ENCODE results near the gene POSTN.

Gene POSTN, protein sequence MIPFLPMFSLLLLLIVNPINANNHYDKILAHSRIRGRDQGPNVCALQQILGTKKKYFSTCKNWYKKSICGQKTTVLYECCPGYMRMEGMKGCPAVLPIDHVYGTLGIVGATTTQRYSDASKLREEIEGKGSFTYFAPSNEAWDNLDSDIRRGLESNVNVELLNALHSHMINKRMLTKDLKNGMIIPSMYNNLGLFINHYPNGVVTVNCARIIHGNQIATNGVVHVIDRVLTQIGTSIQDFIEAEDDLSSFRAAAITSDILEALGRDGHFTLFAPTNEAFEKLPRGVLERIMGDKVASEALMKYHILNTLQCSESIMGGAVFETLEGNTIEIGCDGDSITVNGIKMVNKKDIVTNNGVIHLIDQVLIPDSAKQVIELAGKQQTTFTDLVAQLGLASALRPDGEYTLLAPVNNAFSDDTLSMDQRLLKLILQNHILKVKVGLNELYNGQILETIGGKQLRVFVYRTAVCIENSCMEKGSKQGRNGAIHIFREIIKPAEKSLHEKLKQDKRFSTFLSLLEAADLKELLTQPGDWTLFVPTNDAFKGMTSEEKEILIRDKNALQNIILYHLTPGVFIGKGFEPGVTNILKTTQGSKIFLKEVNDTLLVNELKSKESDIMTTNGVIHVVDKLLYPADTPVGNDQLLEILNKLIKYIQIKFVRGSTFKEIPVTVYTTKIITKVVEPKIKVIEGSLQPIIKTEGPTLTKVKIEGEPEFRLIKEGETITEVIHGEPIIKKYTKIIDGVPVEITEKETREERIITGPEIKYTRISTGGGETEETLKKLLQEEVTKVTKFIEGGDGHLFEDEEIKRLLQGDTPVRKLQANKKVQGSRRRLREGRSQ

GRCh38 chr13:37598597-37598996 lies at the start of gene POSTN:
TSS of gene POSTN (minus strand) at chr13:37598768. CDS start at chr13:37598726, 42 bp downstream.
- no peak for DNase-seq (ENCODE audit: low read depth in 1 of 2, low spot score in 1 of 2)

DNA sequence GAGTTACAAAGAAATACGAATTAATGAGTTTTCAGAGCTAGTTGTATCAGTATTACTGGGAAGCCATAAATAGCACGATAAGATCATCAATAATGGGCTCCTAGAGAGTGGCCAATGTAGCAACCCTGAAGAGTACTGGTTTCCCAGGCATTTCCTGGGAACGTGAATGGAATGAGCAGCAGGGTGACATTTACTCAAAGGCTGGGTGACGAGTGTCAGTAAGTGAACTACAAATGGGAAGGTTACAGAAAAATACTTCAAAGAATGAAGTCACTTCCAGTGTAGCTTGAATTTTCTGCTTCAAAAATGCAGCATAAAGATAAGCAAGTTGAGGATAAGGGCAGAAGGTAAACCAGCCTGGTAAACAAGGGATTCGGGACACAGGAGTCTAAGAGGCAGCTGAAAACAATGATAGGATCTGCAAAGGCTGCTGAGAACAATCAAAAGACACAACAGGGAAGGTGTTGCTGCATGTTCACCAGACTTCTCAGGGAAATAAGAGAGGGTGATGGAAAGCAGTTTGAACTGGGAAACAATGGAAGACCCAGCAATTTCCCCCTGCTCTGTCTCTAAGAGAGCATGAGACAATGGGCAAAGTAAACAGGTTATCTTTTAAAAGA lies 48.6 kb upstream of the POSTN start:
- no peak for DNase-seq (ENCODE audit: low read depth in 1 of 2, low spot score in 1 of 2)

DNA sequence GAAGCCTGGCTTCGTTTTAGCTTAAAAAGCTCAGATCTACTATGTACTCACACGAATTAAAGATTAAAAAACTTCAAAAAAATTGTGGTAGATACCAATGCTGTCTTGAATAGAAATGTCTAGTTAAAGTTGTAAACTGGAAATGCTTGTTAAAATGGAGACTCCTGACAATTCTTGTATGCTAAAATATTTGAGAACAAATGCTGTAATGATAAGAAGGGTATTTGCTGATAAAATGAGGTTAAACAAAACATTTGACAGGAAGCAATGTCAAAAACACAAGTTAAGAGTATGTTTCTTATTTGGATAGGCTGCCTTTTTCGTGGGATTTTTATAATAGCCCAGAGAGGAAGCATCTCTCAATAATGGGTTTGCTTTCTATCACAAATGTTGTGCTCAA lies 48.0 kb upstream of the POSTN start:
- DNase-seq (ENCODE audit: low read depth in 1 of 2, low spot score in 1 of 2): no peak

DNA sequence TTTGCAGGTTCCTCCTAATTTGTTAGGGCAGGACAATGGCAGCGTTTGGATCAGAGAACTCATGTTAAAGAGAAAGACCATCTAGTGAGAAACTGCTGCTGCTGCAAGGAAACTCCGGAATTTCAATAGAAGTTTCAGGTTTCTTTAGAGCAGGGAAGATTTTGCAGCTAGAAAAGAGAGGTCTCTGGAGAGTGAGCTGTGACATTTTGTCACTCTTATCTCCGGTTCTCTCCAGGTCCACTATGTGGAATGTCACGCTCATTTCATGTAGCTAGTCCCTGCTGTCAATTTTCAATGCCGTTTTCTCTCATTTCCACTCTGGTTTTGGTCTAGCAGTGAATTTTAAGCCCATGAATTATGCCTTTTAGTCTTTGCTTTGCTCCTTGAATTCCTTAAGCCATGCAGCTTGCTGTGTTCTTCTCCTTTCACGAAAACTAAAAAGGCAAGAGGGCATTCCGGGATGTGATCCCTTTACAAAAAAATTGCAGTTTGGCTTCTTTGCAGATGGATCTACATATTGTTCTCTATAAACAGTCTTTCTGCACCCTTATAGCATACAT lies 46.7 kb upstream of the POSTN start:
- no peak for DNase-seq (ENCODE audit: low read depth in 1 of 2, low spot score in 1 of 2)

DNA sequence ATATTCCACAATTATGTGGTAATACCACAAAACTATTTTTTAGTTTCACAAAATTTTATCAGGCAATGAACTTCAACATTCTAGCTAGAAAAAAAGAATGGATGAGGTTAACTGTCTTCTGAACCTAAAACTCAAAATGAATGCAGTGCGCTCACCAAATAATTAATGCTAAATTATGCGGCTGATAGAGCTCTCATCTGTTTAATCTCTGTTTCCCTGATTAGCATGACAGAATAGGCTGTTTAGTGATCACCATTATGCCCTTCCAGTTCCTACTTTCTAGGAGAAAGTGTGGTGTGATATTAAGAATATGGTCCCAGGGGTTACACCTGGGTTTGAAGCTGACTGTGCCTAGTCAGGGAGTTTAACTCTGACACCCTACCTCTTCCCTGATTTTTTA lies 42.8 kb upstream of the POSTN start:
- no peak for DNase-seq (ENCODE audit: low read depth in 1 of 2, low spot score in 1 of 2)

DNA sequence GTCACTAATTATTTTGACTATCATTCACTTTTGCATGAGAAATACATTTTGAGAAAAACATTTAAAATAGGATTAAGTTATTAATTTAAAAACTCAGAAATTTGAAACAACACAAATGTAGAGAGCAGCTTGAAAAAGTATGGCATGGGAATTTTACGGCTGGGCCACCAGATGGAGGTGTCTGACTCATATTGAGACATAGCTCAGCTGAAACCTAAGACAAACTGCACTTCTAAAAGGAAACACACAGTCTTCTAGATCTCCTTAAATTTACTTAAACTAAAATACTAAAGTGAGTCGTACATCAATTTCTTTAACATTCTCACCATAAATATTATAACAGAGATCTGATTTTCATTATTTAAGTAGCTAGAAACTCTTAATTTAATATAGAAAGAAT lies 41.9 kb upstream of the POSTN start:
- DNase-seq (ENCODE audit: low read depth in 1 of 2, low spot score in 1 of 2): no peak

DNA sequence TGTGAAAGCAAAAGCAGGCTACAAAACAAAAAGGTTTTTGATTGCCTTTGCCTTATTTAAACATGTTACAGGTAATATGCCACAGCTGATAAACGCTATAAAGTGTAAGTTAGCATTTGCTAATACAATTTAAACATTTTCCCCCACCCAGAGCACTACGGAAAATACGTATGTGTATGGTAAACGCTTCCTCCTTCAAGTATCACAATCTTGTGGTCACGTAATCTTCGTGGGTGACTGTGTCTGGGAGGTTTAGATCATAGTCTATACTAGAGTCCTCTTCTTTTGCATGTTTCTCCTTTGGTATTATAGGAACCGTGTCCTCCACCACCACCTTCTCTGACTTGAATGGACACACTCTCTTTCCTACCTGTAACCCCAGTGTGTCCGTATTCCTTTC lies 38.1 kb upstream of the POSTN start:
- no peak for DNase-seq (ENCODE audit: low read depth in 1 of 2, low spot score in 1 of 2)

DNA sequence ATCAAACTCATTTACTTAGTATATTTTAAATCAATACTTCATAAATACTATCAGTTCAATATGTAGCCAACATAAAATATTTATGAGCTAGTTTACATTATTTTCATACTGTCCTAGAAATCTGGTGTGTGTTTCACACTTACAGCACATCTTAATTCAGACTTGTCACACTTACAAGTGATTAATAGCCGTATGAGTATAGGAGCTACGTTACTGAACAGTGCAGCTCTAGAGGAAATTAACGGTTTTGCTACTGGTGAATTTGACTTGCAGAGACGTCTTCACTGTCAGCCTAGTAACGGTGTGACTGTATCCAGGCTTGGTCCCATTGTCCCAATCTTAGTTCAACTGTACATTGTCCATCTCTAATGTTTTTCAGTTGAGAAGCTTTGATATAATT lies 33.7 kb upstream of the POSTN start:
- DNase-seq (ENCODE audit: low read depth in 1 of 2, low spot score in 1 of 2): no peak

- DNase-seq (ENCODE audit: low read depth in 1 of 2, low spot score in 1 of 2): no peak
Measured at GRCh38 chr13:37627428-37627827, 28.9 kb upstream of the POSTN start.

DNA sequence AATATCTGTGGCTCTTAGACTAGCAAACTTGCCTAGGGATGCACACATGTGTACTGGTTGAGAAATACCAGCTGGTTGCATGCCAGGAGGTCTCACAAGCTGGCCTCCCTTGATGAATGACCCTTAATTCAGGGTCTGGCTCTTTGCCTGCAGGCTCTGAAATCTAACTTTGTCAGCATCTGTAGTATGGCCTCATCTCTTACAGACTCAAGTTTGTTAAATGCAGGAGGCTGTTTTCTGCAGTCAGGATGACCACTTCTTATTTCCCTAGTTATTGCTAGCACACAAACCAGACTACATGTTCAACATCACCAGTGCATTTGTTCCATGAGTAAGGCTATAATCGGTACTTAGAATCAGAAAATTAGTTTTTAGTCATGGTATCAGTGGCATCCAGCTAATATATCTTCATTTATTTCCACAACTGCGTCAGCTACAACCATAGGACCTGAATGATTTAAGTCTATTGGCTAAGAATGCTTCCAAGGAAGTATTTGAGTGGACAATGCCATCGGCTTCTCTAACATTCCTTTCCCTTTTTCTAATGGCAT lies 23.3 kb upstream of the POSTN start:
- DNase-seq (ENCODE audit: low read depth in 1 of 2, low spot score in 1 of 2): no peak

- no peak for DNase-seq (ENCODE audit: low read depth in 1 of 2, low spot score in 1 of 2)
Measured at GRCh38 chr13:37618554-37618953, 20.0 kb upstream of the POSTN start.

DNA sequence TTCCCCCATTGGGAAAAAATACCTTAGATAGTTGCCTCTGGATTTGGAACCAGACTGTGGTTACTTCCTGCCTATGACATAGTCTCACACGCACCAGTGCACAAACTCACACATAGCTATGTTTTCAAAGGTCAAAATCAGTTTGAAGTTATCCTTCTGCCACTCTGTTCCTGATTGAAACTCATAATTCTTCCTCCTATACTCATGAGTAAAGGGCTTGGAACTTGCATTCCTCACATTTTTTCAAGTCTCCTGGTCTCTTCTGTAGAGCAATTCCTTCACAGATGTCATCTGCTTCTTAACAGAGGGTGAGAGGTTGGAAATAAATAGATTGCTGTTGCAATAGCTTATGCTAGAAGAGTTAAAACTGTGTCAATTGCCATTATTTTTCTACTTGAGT lies 18.6 kb upstream of the POSTN start:
- DNase-seq (ENCODE audit: low read depth in 1 of 2, low spot score in 1 of 2): no peak

DNA sequence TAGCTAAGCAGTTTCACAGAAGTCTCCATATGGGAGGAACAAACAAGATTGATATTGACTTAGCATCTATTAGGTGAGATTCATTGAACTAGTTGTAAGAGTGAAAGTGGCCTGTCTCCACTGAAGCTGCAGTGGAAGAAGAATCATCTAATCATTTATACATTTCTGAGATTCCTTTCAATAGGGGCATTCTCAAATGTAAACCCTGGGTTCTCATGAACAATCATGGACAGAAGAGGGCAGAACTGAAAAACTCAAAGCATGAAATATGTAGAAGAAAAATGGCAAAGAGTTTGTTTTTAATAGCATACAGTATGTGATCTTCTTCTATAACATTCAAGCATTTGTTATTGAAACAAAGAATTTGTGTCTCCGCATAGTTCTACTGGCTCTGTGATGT lies 17.6 kb upstream of the POSTN start:
- DNase-seq (ENCODE audit: low read depth in 1 of 2, low spot score in 1 of 2): no peak

GRCh38 chr13:37615276-37615675 lies 16.7 kb upstream of the POSTN start:
- no peak for DNase-seq (ENCODE audit: low read depth in 1 of 2, low spot score in 1 of 2)

GRCh38 chr13:37613638-37614037 lies 15.1 kb upstream of the POSTN start:
- DNase-seq (ENCODE audit: low read depth in 1 of 2, low spot score in 1 of 2): no peak

GRCh38 chr13:37613236-37613635 lies 14.7 kb upstream of the POSTN start:
- DNase-seq (ENCODE audit: low read depth in 1 of 2, low spot score in 1 of 2): no peak

DNA sequence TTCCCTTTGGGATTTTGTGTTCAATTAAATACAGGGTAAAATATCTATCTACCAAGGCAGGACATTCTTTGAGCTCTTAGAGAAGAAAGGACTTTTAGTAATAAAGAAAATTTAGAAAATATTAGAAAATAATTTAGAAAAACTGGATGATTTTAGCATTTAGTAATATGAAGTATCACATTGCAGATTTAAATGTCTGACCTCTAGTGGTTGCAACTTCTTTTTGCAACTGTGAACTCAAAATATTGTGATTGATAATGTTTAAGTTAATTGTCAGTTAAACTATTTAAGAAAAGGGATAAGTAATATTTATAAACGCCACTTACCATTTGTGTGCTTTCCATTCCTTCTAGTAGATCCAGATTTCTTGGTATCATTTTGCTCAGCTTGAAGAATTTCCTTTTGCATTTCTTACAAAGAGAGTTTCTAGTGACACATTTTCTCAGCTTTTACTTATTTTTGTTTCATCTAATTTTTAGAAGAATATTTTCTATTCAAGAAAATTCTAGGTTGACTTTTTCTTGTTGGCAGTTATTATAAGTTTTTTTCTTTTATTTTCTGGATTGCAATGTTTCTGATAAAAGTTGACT lies 10.3 kb upstream of the POSTN start:
- DNase-seq (ENCODE audit: low read depth in 1 of 2, low spot score in 1 of 2): no peak

DNA sequence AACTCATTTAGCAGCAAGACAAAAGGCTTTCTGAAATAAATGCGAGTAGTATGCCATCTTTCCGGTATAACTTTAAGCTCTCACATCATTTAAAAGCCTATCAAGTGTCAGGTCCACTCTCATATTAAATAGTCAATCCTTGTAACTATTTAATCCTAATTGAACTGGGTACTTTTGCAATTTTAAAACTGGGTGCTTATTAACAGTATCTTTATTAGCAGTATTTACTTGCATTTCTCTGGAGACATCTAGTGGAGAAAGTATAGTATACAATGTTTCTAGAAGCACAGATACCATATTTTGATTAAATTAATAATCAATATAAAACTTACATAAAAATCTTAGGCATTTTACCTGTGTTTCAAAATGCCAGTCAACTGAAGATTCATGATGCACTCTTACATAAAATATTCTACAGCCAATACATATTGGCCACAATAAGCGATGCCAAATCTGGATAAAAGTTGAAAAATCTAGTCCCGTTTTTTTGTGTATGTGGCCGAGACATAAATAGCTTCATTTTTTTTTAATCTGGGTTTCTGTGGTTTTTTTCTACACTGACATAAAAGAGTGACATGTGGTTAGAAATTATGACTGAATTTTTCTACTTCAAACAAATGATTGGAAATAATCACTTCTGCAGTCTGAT lies 4.3 kb upstream of the POSTN start:
- no peak for DNase-seq (ENCODE audit: low read depth in 1 of 2, low spot score in 1 of 2)

DNA sequence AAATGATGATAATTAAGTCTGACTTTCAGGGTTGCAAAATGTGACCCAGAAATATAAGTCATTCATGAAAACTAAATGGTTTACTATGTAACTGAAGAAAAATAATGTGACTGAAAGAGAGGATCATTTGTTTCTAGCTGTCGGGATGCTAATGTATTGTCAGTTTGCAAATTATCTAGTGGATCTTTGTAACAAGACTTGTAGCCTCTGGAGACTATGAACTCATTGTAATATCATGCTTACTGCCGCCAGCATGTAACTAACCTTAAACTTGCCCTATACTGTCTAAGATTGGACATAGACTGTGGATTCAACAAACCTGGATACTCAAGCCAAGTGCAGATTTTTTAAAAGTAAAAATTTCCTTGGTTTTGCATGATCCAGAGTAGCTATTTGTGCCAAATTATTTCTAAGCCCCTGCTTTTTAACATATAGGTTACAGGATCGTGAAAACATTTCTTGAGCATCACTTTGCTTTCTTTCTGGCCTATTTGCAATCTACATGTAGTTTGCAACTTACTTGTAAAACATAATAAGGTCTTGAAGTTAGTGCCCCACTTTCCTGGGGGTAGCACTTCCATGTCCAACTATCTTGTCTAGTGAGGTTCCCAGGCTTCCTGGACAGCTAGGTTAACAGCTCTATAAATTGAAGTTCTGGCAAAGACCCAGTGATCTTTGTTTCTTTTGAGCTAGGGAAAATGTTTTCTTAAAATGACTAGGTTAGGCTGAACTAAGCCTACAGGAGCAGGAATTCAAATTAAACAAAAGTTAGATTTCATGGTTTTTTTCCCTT lies 3.3 kb upstream of the POSTN start:
- DNase-seq (ENCODE audit: low read depth in 1 of 2, low spot score in 1 of 2): no peak

DNA sequence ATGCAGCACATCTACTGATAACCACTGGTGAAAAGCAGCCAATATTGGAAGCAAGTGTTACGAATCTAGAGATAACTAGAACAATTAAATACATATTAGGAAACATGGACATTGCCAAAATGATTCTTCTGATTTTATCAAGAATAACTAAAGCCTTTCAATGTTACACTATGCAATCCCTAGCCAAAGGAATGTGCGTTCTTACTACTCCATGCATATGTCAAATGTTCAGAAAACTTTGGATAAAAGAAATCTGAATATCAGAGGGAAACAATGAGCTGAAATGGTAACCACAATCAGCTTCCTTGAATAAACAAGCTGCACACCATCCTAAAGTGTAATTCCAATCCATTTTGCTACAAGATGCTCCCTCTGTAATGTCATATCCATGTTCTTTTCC lies 951 bp upstream of the POSTN start:
- DNase-seq (ENCODE audit: low read depth in 1 of 2, low spot score in 1 of 2): no peak
